Measurements from ENCODE around the gene ZNF488.

Gene ZNF488

DNA sequence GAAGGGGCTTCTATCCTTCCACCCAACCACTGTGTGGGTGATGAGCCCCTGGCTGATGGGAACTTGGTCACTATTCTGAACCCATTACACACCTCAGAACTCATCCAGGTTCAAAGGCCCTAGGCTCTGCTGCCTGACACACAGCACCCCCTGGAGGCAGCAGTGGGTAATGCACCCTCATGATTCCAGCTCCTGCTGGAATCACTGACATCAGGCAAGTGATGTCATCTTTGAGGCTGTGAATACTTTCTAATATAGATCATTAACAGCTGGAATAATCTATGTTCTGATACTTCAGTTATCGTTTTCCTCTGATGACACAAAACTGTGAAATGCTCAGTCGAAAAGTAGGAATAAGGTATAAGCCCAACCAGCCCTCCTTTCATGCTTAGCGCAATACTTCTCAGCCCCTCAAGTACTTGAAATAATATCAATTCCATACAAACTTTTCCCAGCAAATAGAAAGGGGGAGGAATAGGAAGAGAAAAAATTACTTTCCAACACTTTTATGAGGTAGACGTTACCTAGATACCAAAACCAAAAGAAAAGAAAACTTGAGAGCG, 43.4 kb downstream of the ZNF488 start:
- ChIA-PET POLR2A (no interaction called here), CTCF (interaction anchor here (0.6 to 3.9 kb wide), 25 partner anchors 9 to 340 kb away, joined by 3 to 18 read pairs (median 4); partner anchors contain the start of gene GDF2)
- peak; percentile 77 for DNase-seq (ENCODE audit: extremely low spot score)
- TF ChIP-seq, protein P1, sequence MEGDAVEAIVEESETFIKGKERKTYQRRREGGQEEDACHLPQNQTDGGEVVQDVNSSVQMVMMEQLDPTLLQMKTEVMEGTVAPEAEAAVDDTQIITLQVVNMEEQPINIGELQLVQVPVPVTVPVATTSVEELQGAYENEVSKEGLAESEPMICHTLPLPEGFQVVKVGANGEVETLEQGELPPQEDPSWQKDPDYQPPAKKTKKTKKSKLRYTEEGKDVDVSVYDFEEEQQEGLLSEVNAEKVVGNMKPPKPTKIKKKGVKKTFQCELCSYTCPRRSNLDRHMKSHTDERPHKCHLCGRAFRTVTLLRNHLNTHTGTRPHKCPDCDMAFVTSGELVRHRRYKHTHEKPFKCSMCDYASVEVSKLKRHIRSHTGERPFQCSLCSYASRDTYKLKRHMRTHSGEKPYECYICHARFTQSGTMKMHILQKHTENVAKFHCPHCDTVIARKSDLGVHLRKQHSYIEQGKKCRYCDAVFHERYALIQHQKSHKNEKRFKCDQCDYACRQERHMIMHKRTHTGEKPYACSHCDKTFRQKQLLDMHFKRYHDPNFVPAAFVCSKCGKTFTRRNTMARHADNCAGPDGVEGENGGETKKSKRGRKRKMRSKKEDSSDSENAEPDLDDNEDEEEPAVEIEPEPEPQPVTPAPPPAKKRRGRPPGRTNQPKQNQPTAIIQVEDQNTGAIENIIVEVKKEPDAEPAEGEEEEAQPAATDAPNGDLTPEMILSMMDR (IDR thresholded peaks at IDR 0.05; ENCODE audit: control extremely low read depth, extremely low read depth, low read depth, missing control alignments): peak; percentile 94

DNA sequence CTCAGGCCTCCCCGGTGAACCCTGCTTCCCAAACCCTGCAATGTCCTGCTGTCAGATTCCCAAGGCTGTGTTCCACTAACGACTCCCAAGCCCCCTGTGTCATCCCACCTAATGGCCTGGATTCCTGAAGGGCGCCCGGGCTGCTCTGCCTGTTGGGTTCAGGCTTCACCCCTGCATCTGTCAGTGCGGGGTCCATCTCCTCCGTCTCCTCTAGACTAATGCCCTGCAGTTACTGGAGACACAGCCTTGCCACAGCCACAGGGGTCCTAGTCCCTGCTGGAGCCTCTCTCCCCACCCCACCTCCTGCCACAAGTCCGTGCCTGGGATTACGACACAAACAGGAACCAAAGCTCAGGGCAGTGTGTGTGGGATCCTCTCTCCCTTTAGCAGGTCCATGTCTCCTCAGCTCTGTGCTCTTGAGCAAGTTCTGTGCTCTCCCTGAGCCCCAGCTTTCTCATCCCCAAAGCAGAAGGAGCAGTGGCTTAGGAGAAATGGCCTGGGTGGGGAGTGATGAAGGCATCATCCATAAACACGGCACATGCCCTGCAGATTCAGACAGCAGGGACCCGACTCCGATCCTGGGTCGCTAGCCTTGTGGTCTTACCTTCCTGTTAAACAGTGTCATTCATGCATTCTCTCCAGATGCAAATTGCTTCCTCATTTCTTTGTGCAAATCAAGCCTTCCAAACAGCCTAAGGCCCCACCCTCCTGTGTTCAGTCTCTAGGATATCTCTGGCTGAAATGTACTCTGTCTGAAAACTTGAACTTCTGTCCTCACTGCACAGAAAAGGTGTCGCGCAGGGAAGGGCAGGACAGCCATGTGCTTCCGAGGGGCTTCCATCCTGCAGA, 44.1 kb downstream of the ZNF488 start:
- ChIA-PET CTCF (interaction anchor here (0.9 to 3.9 kb wide), 18 partner anchors 8 to 340 kb away, joined by 3 to 18 read pairs (median 4); no protein-coding TSS in a partner anchor), POLR2A (no interaction called here)
- TF ChIP-seq, protein P1 (IDR thresholded peaks at IDR 0.05; ENCODE audit: control extremely low read depth, extremely low read depth, low read depth, missing control alignments): no peak
- DNase-seq (ENCODE audit: extremely low spot score): no peak

DNA sequence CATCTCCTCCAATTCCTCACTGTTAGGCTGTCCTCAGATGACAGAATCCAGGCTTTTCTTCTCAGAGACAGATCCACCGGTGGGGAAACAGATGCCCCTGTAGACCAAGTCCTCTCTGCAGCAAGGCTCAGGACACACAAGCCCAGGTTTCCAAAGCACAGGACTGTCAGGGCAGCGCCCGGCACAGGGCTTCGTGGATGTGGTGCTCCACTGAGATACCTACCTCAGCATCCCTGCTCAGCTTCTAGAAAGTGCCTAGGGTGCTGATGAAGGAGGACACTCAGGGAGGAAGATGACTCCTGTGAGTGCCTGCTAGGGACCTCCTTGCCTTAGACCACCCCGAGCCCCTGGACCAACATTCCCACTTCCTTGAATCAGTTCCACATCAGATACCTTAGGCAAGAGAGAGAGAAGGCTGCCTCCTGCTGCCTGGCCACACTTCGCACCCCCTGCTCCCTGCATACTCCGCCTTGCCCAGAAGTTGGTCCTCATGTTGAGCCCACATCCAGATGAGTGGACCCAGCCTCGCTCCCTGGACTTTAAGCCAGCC, 44.8 kb downstream of the ZNF488 start:
- ChIA-PET POLR2A (no interaction called here), CTCF (interaction anchor here (0.8 to 3.9 kb wide), 7 partner anchors 8 to 313 kb away, joined by 3 to 18 read pairs (median 8); no protein-coding TSS in a partner anchor)
- TF ChIP-seq, protein P1 (IDR thresholded peaks at IDR 0.05; ENCODE audit: control extremely low read depth, extremely low read depth, low read depth, missing control alignments): no peak
- DNase-seq (ENCODE audit: extremely low spot score): no peak

GRCh38 chr10:47337310-47337709, 46.8 kb downstream of the ZNF488 start:
- ChIA-PET POLR2A (no interaction called here), CTCF (no interaction called here)
- no peak for DNase-seq (ENCODE audit: extremely low spot score)
- TF ChIP-seq, protein P1 (IDR thresholded peaks at IDR 0.05; ENCODE audit: control extremely low read depth, extremely low read depth, low read depth, missing control alignments): no peak

- TF ChIP-seq, protein P1 (IDR thresholded peaks at IDR 0.05; ENCODE audit: control extremely low read depth, extremely low read depth, low read depth, missing control alignments): no peak
- ChIA-PET CTCF (no interaction called here), POLR2A (no interaction called here)
- DNase-seq (ENCODE audit: extremely low spot score): no peak
Measured at GRCh38 chr10:47336387-47337134, 47.5 kb downstream of the ZNF488 start.

DNA sequence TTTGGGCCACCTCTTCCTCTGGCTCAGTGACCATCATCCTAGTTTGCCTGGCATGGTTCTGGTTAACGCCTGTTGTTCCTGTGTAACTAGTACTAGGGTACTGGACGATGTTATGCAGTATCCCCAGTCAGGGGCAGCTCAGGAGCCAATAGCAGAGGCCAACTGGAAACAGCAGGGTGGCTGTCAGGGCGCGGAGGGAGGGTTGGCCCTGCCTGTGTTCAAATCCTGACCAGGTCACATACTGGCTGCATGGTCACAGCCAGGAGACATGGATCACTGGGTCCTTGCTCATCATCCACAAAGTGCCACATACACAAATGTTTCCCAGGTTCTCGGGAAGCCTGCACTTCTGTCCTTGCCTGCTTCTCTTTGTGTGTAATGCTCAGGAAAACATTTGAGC, 48.2 kb downstream of the ZNF488 start:
- TF ChIP-seq, protein P1 (IDR thresholded peaks at IDR 0.05; ENCODE audit: control extremely low read depth, extremely low read depth, low read depth, missing control alignments): no peak
- CTCF ChIA-PET: no interaction called here
- POLR2A ChIA-PET: no interaction called here
- DNase-seq (ENCODE audit: extremely low spot score): no peak
